Measurements from ENCODE around the gene UBE2U. TPM values are rescaled to one million over a fixed set of nuclear protein-coding genes. Genes with fewer than 3 reads are reported as not detected.

UBE2U gene
- not detected in 2 replicates for total RNA-seq (ENCODE audit: low replicate concordance)

GRCh38 chr1:64203420-64203819 lies at the start of gene UBE2U:
Gene UBE2U, plus strand, starts transcription at chr1:64203623. Its CDS starts 428 bp downstream, at chr1:64204051.

Measured in smooth muscle cell of the coronary artery (primary cell).